H1 (cell line): ENCODE measurements around the gene GALNT13. TPM values are rescaled to one million over a fixed set of nuclear protein-coding genes. Genes with fewer than 3 reads are reported as not detected.

Experiments
- BRCA1 ChIP-seq: IDR thresholded peaks from 2 replicates; pipeline ENCODE4 v1.6.1; 2012; ENCODE audit warnings: low read depth, low read length, improper control_type of control experiment
- CHD2 ChIP-seq: IDR thresholded peaks from 2 replicates; pipeline ENCODE4 v1.6.1; 2012; ENCODE audit warnings: low read length, improper control_type of control experiment
- CHD7 ChIP-seq: fragments of 300-600 bp; sonication (generic); IDR thresholded peaks from 2 replicates; pipeline ENCODE4 v1.7.1; 2012; ENCODE audit warnings: low read length, moderate library complexity, mild to moderate bottlenecking, inconsistent platforms; ENCODE audit not compliant: insufficient replicate concordance
- GTF2F1 ChIP-seq: IDR thresholded peaks from 2 replicates; pipeline ENCODE4 v1.6.1; 2012; ENCODE audit warnings: low read depth, low read length, improper control_type of control experiment, borderline replicate concordance
- HDAC6 ChIP-seq: IDR thresholded peaks from one replicate; pipeline ENCODE4 v1.7.1; 2012; ENCODE audit warnings: low read depth, mild to moderate bottlenecking, inconsistent platforms, low read length, moderate library complexity
- JUND ChIP-seq: IDR thresholded peaks from 2 replicates; pipeline ENCODE4 v1.6.1; 2011; ENCODE audit warnings: mild to moderate bottlenecking, improper control_type of control experiment, low read length
- KDM4A ChIP-seq: IDR thresholded peaks from one replicate; pipeline ENCODE4 v1.7.1; 2012; ENCODE audit warnings: low read depth, mild to moderate bottlenecking, moderate library complexity, low read length, inconsistent platforms; ENCODE audit not compliant: severe bottlenecking
- NRF1 ChIP-seq: IDR thresholded peaks from 2 replicates; pipeline ENCODE4 v1.6.1; 2011; ENCODE audit warnings: mild to moderate bottlenecking, low read depth, low read length, improper control_type of control experiment
- SAP30 ChIP-seq: fragments of 300-600 bp; sonication (generic); IDR thresholded peaks from 2 replicates; pipeline ENCODE4 v1.7.1; 2012; ENCODE audit warnings: low read length, moderate library complexity, mild to moderate bottlenecking, inconsistent platforms; ENCODE audit not compliant: insufficient read depth, insufficient replicate concordance
- SUZ12 ChIP-seq: fragments of 200-600 bp; sonication (generic); IDR thresholded peaks from 2 replicates; pipeline ENCODE4 v1.6.1; 2012; ENCODE audit warnings: mild to moderate bottlenecking, inconsistent platforms, low read length, moderate library complexity, mixed read lengths
- polyA plus RNA-seq, 7 experiments: library from polyadenylated mRNA; depleted of rRNA in 3 of 7; stranded (reverse) in 5 of 7; unstranded in 2 of 7; fragments of >200 nt in 5 of 7; fragments of 200-250 nt in 2 of 7; gene quantifications; 1 replicate in 5 of 7; 2 replicates in 1 of 7; 4 replicates in 1 of 7; pipeline versions ENCODE4 v1.2.1 to v1.2.3, GENCODE V29; 2011 to 2013; ENCODE audit warnings: missing spikeins in 2 of 7, mixed read lengths in 2 of 7
- total RNA-seq: library from RNA; stranded (reverse); fragmentation: NEBNext Ultra II Directional; extraction: Animal tissue kit (Norgen Biotek cat#: 25700); gene quantifications from 2 replicates; pipeline ENCODE4 v1.2.1, GENCODE V29; 2021

The GALNT13 gene
- total and polyA plus RNA-seq, 2 of the 8 experiments (the other 6 are each of a cell fraction or from before 2014, with no cell fraction given) = 3.2 to 9.6 TPM

- TF ChIP-seq CHD7 (no peak), KDM4A (no peak), CHD2 (no peak), SAP30 (no peak), HDAC6 (no peak), SUZ12 (no peak), NRF1 (no peak), GTF2F1 (no peak), BRCA1 (no peak), JUND (no peak)
Measured at GRCh38 chr2:153866595-153866994, 5.1 kb upstream of the GALNT13 start (continued).
